Neural progenitor cell (in vitro differentiated cells): Measurements from ENCODE around the gene MINDY1. TPM values are rescaled to one million over a fixed set of nuclear protein-coding genes. Genes with fewer than 3 reads are reported as not detected.

Experiments
- DNase-seq: peaks from one replicate; pipeline ENCODE4 v3.0.0-alpha.2; 2016; ENCODE audit warnings: low spot score
- H2AFZ ChIP-seq: fragments of 200-600 bp; sonication (generic); replicated peaks from 2 replicates; pipeline ENCODE4 v1.6.1; 2016; ENCODE audit warnings: antibody characterized with exemption
- H3F3A ChIP-seq: fragments of 200-600 bp; sonication (generic); 2 replicates; pipeline ENCODE4 v1.6.1; 2016; ENCODE audit warnings: antibody characterized with exemption, low read depth
- H3K27ac ChIP-seq: fragments of 200-600 bp; sonication (generic); 2 replicates; pipeline ENCODE4 v1.5.1; 2016; ENCODE audit warnings: mild to moderate bottlenecking
- H3K27me3 ChIP-seq: fragments of 200-600 bp; sonication (generic); 2 replicates; pipeline ENCODE4 v1.6.1; 2016; ENCODE audit warnings: mild to moderate bottlenecking, moderate library complexity
- H3K36me3 ChIP-seq: fragments of 200-600 bp; sonication (generic); 2 replicates; pipeline ENCODE4 v1.5.1; 2016
- H3K4me1 ChIP-seq: fragments of 200-600 bp; sonication (generic); 2 replicates; pipeline ENCODE4 v1.6.1; 2016; ENCODE audit warnings: mixed run types
- H3K4me2 ChIP-seq: fragments of 200-600 bp; sonication (generic); 2 replicates; pipeline ENCODE4 v1.6.1; 2016
- H3K4me3 ChIP-seq: fragments of 200-600 bp; sonication (generic); 2 replicates; pipeline ENCODE4 v1.5.1; 2016
- H3K79me2 ChIP-seq: fragments of 200-600 bp; sonication (generic); 2 replicates; pipeline ENCODE4 v1.6.1; 2016; ENCODE audit warnings: low read depth
- H3K9ac ChIP-seq: fragments of 200-600 bp; sonication (generic); 2 replicates; pipeline ENCODE4 v1.6.1; 2016
- H3K9me3 ChIP-seq: fragments of 200-600 bp; sonication (generic); 2 replicates; pipeline ENCODE4 v1.5.1; 2016; ENCODE audit warnings: low read depth
- H4K20me1 ChIP-seq: fragments of 200-600 bp; sonication (generic); 2 replicates; pipeline ENCODE4 v1.6.1; 2016; ENCODE audit warnings: low read depth
- H3K27ac Mint-ChIP-seq: 3 replicates; pipeline ENCODE4 v1.8.0; 2021; ENCODE audit warnings: mixed read lengths
- H3K27me3 Mint-ChIP-seq: 2 replicates; pipeline ENCODE4 v1.8.0; 2022; ENCODE audit warnings: low read depth, mild to moderate bottlenecking, inconsistent platforms, moderate library complexity, mixed read lengths; ENCODE audit not compliant: insufficient read depth
- H3K36me3 Mint-ChIP-seq: 3 replicates; pipeline ENCODE4 v1.8.0; 2021; ENCODE audit warnings: mixed read lengths
- H3K4me1 Mint-ChIP-seq: 3 replicates; pipeline ENCODE4 v1.8.0; 2021; ENCODE audit warnings: mixed read lengths
- H3K4me3 Mint-ChIP-seq: 3 replicates; pipeline ENCODE4 v1.8.0; 2021; ENCODE audit warnings: mild to moderate bottlenecking, moderate library complexity, mixed read lengths
- H3K9me3 Mint-ChIP-seq: 3 replicates; pipeline ENCODE4 v1.8.0; 2020; ENCODE audit warnings: mixed read lengths
- CTCF ChIP-seq: fragments of 200-600 bp; sonication (generic); IDR thresholded peaks from 2 replicates; pipeline ENCODE4 v1.5.1; 2017; ENCODE audit warnings: antibody characterized with exemption, mild to moderate bottlenecking
- EZH2 ChIP-seq: fragments of 200-600 bp; sonication (generic); IDR thresholded peaks from 2 replicates; pipeline ENCODE4 v1.6.1; 2017; ENCODE audit warnings: antibody characterized with exemption, mild to moderate bottlenecking, moderate library complexity
- EZH2phosphoT487 ChIP-seq: fragments of 200-600 bp; sonication (generic); IDR thresholded peaks from 2 replicates; pipeline ENCODE4 v1.6.1; 2017; ENCODE audit warnings: antibody characterized with exemption
- total RNA-seq: library from RNA; depleted of rRNA; stranded (reverse); fragments of >200 nt; gene quantifications from 2 replicates; pipeline ENCODE4 v1.2.3, GENCODE V29; 2015; ENCODE audit warnings: low replicate concordance

MINDY1 gene
- 8.5 and 15.8 TPM in 2 replicates for total RNA-seq

- H3K4me1 Mint-ChIP-seq: peaks cover 52% of the 10 kb centered on the region
- H3K27me3 Mint-ChIP-seq: peaks cover 5% of the 10 kb centered on the region
- peak within 1 kb of the TSS; percentile 97 for H3K4me3 Mint-ChIP-seq
Measured at GRCh38 chr1:151006327-151007052, at the start of gene MINDY1. Gene MINDY1 (minus strand): TSS chr1:151006902. CDS start chr1:151002617, 4,285 bp downstream.

GRCh38 chr1:151056149-151056548, 49.4 kb upstream of the MINDY1 start:
- peaks cover 14% of the 10 kb centered on the region for H3K27me3 Mint-ChIP-seq
- Histone ChIP-seq H3K9ac (peak overlapping the region; percentile 4), H3K9me3 (no peaks in the 10 kb centered on the region), H3K4me2 (no peak overlapping the region), H3F3A (peaks cover 27% of the 10 kb centered on the region), H3K4me1 (peaks cover 7% of the 10 kb centered on the region), H4K20me1 (peaks cover 23% of the 10 kb centered on the region), H3K27ac (no peak overlapping the region), H3K4me3 (no peak overlapping the region), H3K27me3 (no peaks in the 10 kb centered on the region), H3K79me2 (peaks cover 54% of the 10 kb centered on the region), H3K36me3 (no peaks in the 10 kb centered on the region), H2AFZ (no peak overlapping the region)
- DNase-seq: no peak
- no peaks in the 10 kb centered on the region for H3K9me3 Mint-ChIP-seq
- peak overlapping the region; percentile 62 for H3K4me3 Mint-ChIP-seq
- H3K4me1 Mint-ChIP-seq: peaks cover 20% of the 10 kb centered on the region
- TF ChIP-seq CTCF (no peak), EZH2 (no peak), EZH2phosphoT487 (no peak)
- peaks cover 33% of the 10 kb centered on the region for H3K36me3 Mint-ChIP-seq
- no peak overlapping the region for H3K27ac Mint-ChIP-seq

More at GRCh38 chr1:151006327-151007052, at the start of gene MINDY1:
- Histone ChIP-seq H3K36me3 (no peaks in the 10 kb centered on the region), H2AFZ (peak within 1 kb of the TSS; percentile 93), H3K4me1 (peaks cover 21% of the 10 kb centered on the region), H3K9me3 (no peaks in the 10 kb centered on the region), H3K9ac (peak within 1 kb of the TSS; percentile 35), H3K4me3 (peak within 1 kb of the TSS; percentile 76), H3K27me3 (no peaks in the 10 kb centered on the region), H3K4me2 (peak within 1 kb of the TSS; percentile 92), H3K27ac (peak within 1 kb of the TSS; percentile 59), H3F3A (peaks cover 25% of the 10 kb centered on the region), H3K79me2 (peaks cover 11% of the 10 kb centered on the region), H4K20me1 (no peaks in the 10 kb centered on the region)
- peaks cover 9% of the 10 kb centered on the region for H3K36me3 Mint-ChIP-seq
- H3K27ac Mint-ChIP-seq: peak within 1 kb of the TSS; percentile 100
- peak; percentile 90 for DNase-seq
- TF ChIP-seq EZH2 (no peak), EZH2phosphoT487 (no peak), CTCF (peak; percentile 52)
- no peaks in the 10 kb centered on the region for H3K9me3 Mint-ChIP-seq

- H3K9me3 Mint-ChIP-seq: no peaks in the 10 kb centered on the region
- TF ChIP-seq CTCF (no peak), EZH2 (no peak), EZH2phosphoT487 (no peak)
- peaks cover 33% of the 10 kb centered on the region for H3K36me3 Mint-ChIP-seq
- Histone ChIP-seq H3K9me3 (no peaks in the 10 kb centered on the region), H3K27me3 (no peaks in the 10 kb centered on the region), H3K4me1 (peaks cover 7% of the 10 kb centered on the region), H3K4me3 (no peak overlapping the region), H4K20me1 (peaks cover 23% of the 10 kb centered on the region), H3F3A (peaks cover 26% of the 10 kb centered on the region), H3K4me2 (no peak overlapping the region), H3K9ac (no peak overlapping the region), H3K79me2 (peaks cover 49% of the 10 kb centered on the region), H3K27ac (no peak overlapping the region), H3K36me3 (no peaks in the 10 kb centered on the region), H2AFZ (no peak overlapping the region)
- H3K4me3 Mint-ChIP-seq: peak overlapping the region; percentile 62
- no peak for DNase-seq
- H3K4me1 Mint-ChIP-seq: peaks cover 20% of the 10 kb centered on the region
- no peak overlapping the region for H3K27ac Mint-ChIP-seq
- H3K27me3 Mint-ChIP-seq: peaks cover 14% of the 10 kb centered on the region
Measured at GRCh38 chr1:151055581-151055980, 48.9 kb upstream of the MINDY1 start.
